Breast epithelium (tissue), 3 donors: Measurements from ENCODE around the gene UBAC2.

Experiments used
- CTCF ChIP-seq, 3 donors: fragments of 450-650 bp; IDR thresholded peaks; one replicate each; pipeline ENCODE4 v1.5.1; 2016 to 2017; ENCODE audit warnings: antibody characterized with exemption in 3 of 3, mild to moderate bottlenecking in 3 of 3, moderate library complexity in 3 of 3
- POLR2AphosphoS5 ChIP-seq, 3 donors: sonication (generic); formaldehyde crosslinking; IDR thresholded peaks; one replicate each; pipeline ENCODE4 v1.6.1; 2017; ENCODE audit warnings: antibody characterized with exemption in 3 of 3

DNA sequence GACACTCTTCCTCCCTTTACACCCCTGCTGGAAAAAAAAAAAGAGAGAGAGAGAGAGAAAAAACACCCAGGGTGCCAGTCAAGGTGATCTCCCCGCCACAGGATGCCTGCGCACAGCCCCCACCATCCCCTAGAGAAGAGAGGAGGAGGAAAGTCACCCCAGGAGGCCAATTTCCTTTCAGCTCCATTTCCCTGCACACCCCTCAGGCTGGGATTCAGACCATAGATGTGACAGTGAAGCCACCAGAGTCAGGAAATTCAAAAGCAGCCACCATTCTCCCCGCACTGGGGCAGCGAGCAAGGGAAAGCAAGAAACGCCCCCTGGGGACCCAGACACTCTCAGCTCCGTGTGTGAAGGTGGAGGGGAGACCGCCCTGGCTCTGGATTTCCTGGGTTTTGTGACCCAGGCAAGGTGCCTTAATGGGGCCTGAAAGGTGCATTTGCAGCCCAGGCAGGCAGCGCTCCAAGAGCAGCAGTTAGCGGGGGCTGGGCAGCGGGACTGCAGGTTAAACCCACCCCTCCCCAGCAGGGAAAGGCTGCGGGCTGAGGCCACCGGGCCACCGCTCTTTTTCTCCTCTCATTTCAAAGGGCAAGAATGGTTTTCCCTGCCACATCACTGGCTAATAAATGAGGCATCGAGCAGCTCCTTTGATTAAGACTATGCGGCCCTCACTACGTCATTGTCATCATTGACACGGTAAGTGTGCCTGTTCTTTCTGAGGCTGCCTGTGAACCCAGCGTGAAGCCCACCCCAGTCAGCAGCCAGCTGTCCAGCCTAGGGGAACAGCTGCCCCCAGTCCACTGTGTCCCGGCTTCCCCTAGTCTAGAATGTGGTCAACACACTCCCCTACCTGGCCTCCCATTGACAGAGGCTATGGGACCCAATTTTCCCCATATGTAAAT lies 216.8 kb downstream of the UBAC2 start:
- TF ChIP-seq POLR2AphosphoS5 (IDR thresholded peaks at IDR 0.05) (no peak), CTCF (IDR thresholded peaks at IDR 0.05) (no peak)
